GM12878 (cell line): ENCODE measurements around the gene EXOC3L4. TPM values are rescaled to one million over a fixed set of nuclear protein-coding genes. Genes with fewer than 3 reads are reported as not detected.
A peak's percentile ranks its signal among the peaks of the same experiment; 100 is the strongest.

Experiments used
- ATAC-seq: fragments of 200-7000 bp; cut with Tn5 transposase; 3 replicates; pipeline ENCODE4 v1.9.1; 2020; ENCODE audit warnings: mild to moderate bottlenecking, moderate library complexity
- Bru-seq: library from RNA; stranded (reverse); fragments of 400-500 nt; gene quantifications from one replicate; lab custom pipeline; 2021; lab: Mats Ljungman, UMichigan
- BruChase-seq, 2 experiments: library from RNA; stranded (reverse); fragments of 400-500 nt; gene quantifications; one replicate each; lab custom pipeline; 2021; lab: Mats Ljungman, UMichigan
- BruUV-seq: library from RNA; stranded (reverse); fragments of 400-500 nt; replicated peaks from 2 replicates; lab custom pipeline; 2021; lab: Mats Ljungman, UMichigan
- CTCF ChIA-PET: fragments of 300-600 bp; sonication (Branson Sonifier 250); formaldehyde crosslinking; extraction: SDS; loops from one replicate; lab custom pipeline; 2021; ENCODE audit warnings: inconsistent platforms; lab: Yijun Ruan, JAX
- POLR2A ChIA-PET: fragments of 350-600 bp; formaldehyde crosslinking; extraction: SDS; loops from one replicate; lab custom pipeline; 2021; ENCODE audit warnings: inconsistent platforms; lab: Charles Lee
- RAD21 ChIA-PET: fragments of 300-600 bp; sonication (Branson Sonifier 250); formaldehyde crosslinking; loops from one replicate; lab custom pipeline; 2023; ENCODE audit warnings: antibody characterized with exemption; ENCODE audit not compliant: unreplicated experiment; lab: Charles Lee
- SMC1A ChIA-PET: fragments of 300-600 bp; sonication (Branson Sonifier 250); formaldehyde crosslinking; loops from one replicate; lab custom pipeline; 2023; ENCODE audit not compliant: unreplicated experiment, uncharacterized antibody; lab: Charles Lee
- DNase-seq: peaks from one replicate; pipeline ENCODE4 v3.0.0-alpha.2; 2011; ENCODE audit warnings: low read depth, low spot score
- FAIRE-seq: peaks from 3 replicates; lab custom pipeline; 2011; peaks lifted over from hg19 to GRCh38; lab: Jason Lieb, UNC
- H2AFZ ChIP-seq: 2 replicates; pipeline ENCODE4 v1.6.0; 2011; ENCODE audit warnings: low read depth, low read length, control low read depth; ENCODE audit not compliant: control insufficient read depth
- H3K27ac ChIP-seq: 2 replicates; pipeline ENCODE4 v1.5.1; 2011; ENCODE audit warnings: control low read depth; ENCODE audit not compliant: control insufficient read depth, insufficient read depth
- H3K27me3 ChIP-seq, 2 experiments: replicated peaks in 1 of 2; 2 replicates each; pipeline versions ENCODE4 v1.6.0 to v1.6.1; 2011; ENCODE audit warnings: low read length in 1 of 2; ENCODE audit not compliant: control insufficient read depth in 2 of 2, insufficient read depth in 2 of 2
- H3K36me3 ChIP-seq, 2 experiments: 2 replicates each; pipeline ENCODE4 v1.5.1; 2011; ENCODE audit warnings: low read length in 1 of 2; ENCODE audit not compliant: control insufficient read depth in 2 of 2, insufficient read depth in 2 of 2
- H3K4me1 ChIP-seq: 2 replicates; pipeline ENCODE4 v1.6.1; 2011; ENCODE audit warnings: mild to moderate bottlenecking, low read length, moderate library complexity, mixed read lengths; ENCODE audit not compliant: control insufficient read depth, insufficient read depth
- H3K4me2 ChIP-seq: 2 replicates; pipeline ENCODE4 v1.6.0; 2011; ENCODE audit warnings: control low read depth; ENCODE audit not compliant: control insufficient read depth, insufficient read depth
- H3K4me3 ChIP-seq: fragments of 200-600 bp; sonication (generic); 2 replicates; pipeline ENCODE4 v1.5.1; 2016
- H3K79me2 ChIP-seq: 2 replicates; pipeline ENCODE4 v1.6.0; 2011; ENCODE audit warnings: low read length; ENCODE audit not compliant: control insufficient read depth, insufficient read depth
- H3K9ac ChIP-seq: 2 replicates; pipeline ENCODE4 v1.8.0; 2011; ENCODE audit warnings: low read length, control low read depth, mixed read lengths; ENCODE audit not compliant: control insufficient read depth, insufficient read depth
- H3K9me3 ChIP-seq: replicated peaks from 3 replicates; pipeline ENCODE4 v1.5.1; 2011; ENCODE audit warnings: mild to moderate bottlenecking, low read length; ENCODE audit not compliant: control insufficient read depth, insufficient read depth
- H4K20me1 ChIP-seq: 2 replicates; pipeline ENCODE4 v1.6.0; 2011; ENCODE audit not compliant: control insufficient read depth, insufficient read depth
- SMC3 ChIP-seq: IDR thresholded peaks from 2 replicates; pipeline ENCODE4 v1.6.1; 2011; ENCODE audit warnings: low read length, improper control_type of control experiment, borderline replicate concordance
- SPI1 ChIP-seq: IDR thresholded peaks from 2 replicates; pipeline ENCODE4 v1.6.1; 2011; ENCODE audit warnings: low read depth, mild to moderate bottlenecking, low read length, moderate library complexity, borderline replicate concordance; ENCODE audit not compliant: insufficient read depth
- WGBS: methylation state at CpG from one replicate; pipeline ENCODE4 v1.1.6; 2016; ENCODE audit warnings: low lambda C conversion rate; ENCODE audit not compliant: insufficient replicate concordance, insufficient coverage; ENCODE audit errors: missing lambda C conversion rate; 5-methylcytosine and 5-hydroxymethylcytosine counted together
- in situ Hi-C: fragments of 300-500 bp; cut with MboI; formaldehyde crosslinking; loops from 9 replicates; pipeline ENCODE4 v1.14.3; 2018; ENCODE audit warnings: mixed read lengths
- intact Hi-C: fragments of 100-400 bp; cut with micrococcal nuclease; formaldehyde crosslinking; loops from one replicate; pipeline ENCODE4 v1.14.2; 2022; ENCODE audit not compliant: unreplicated experiment
- long read RNA-seq, 2 experiments: library from polyadenylated mRNA; unstranded; transcript quantifications; one replicate each; pipeline ENCODE4 v2.0.0, GENCODE V29; 2019 to 2020
- polyA minus RNA-seq, 3 experiments: library from RNA; depleted of rRNA, polyadenylated mRNA; stranded (reverse); fragments of >200 nt; gene quantifications; 2 replicates each; pipeline ENCODE4 v1.2.3, GENCODE V29; 2011
- polyA plus RNA-seq, 11 experiments: library from polyadenylated mRNA; depleted of rRNA in 4 of 11; unstranded in 6 of 11; stranded (reverse) in 5 of 11; fragments of >200 nt; fragmentation: Nextera tagmentation in 4 of 11; fragmentation: Illumina TruSeq in 1 of 11; extraction: Ambion mirVana in 4 of 11; extraction: Trizol in 1 of 11; gene quantifications; 1 replicate in 1 of 11; 2 replicates in 10 of 11; pipeline versions ENCODE4 v1.2.1 to v1.2.3, GENCODE V29; 2011 to 2016; ENCODE audit warnings: inconsistent platforms in 2 of 11, missing spikeins in 2 of 11, low read depth in 1 of 11
- total RNA-seq, 4 experiments: library from RNA; depleted of rRNA in 3 of 4; stranded (reverse); fragments of >200 nt in 3 of 4; fragmentation: Illumina TruSeq in 1 of 4; extraction: Trizol in 1 of 4; gene quantifications; 2 replicates each; pipeline versions ENCODE4 v1.2.1 to v1.2.3, GENCODE V29; 2013 to 2021

EXOC3L4 gene
- not detected in 2 replicates for total RNA-seq (2013; cell fraction: nucleolus; rRNA removed)
- total RNA-seq (2014; rRNA removed) (not detected in 2 replicates), total RNA-seq (2014; rRNA removed; fragmentation: Illumina TruSeq; extraction: Trizol) (not detected in 2 replicates), total RNA-seq (2021) (not detected in 2 replicates), polyA plus RNA-seq (2011; rRNA removed) (not detected in 2 replicates), polyA plus RNA-seq (2014; fragmentation: Illumina TruSeq; extraction: Trizol) (not detected in 2 replicates), polyA plus RNA-seq (2014; fragmentation: Nextera tagmentation; extraction: Ambion mirVana) (not detected), polyA plus RNA-seq (2014; rRNA removed) (not detected in 2 replicates), polyA plus RNA-seq (2016; fragmentation: Nextera tagmentation; extraction: Ambion mirVana) (not detected), polyA minus RNA-seq (2011; rRNA and poly(A)+ RNA removed) (not detected in 2 replicates), Bru-seq, nascent RNA (percentile 24 among the genes with signal in this experiment), BruChase-seq, experiment 1, labeled RNA remaining after a 6-hour chase (percentile 25 among the genes with signal in this experiment), BruChase-seq, experiment 2, labeled RNA remaining after a 2-hour chase (not detected)
- not detected for polyA plus RNA-seq (2011; ENCODE audit: low read depth)
- polyA plus RNA-seq (2011; cell fraction: cytosol; rRNA removed): not detected in 2 replicates
- 0.15 TPM in 1 of 2 replicates, not detected in the other for polyA plus RNA-seq (2011; cell fraction: nucleus; rRNA removed)
- not detected in 2 replicates for polyA plus RNA-seq (2012)
- polyA minus RNA-seq (2011; cell fraction: cytosol; rRNA and poly(A)+ RNA removed): not detected in 2 replicates
- not detected in 2 replicates for polyA minus RNA-seq (2011; cell fraction: nucleus; rRNA and poly(A)+ RNA removed)
- long read RNA-seq, experiment 1: 0 reads
- long read RNA-seq, experiment 2: 0 reads

GRCh38 chr14:103094406-103095209, at the start of gene EXOC3L4:
EXOC3L4 (plus strand) TSS chr14:103094725; CDS start chr14:103100220, 5,495 bp downstream.
- Histone ChIP-seq H3K79me2 (no peaks in the 10 kb centered on the region), H3K9ac (no peak within 1 kb of the TSS), H3K4me2 (no peak within 1 kb of the TSS; the same call in 1 of the 2 replicates), H3K27me3 (no peaks in the 10 kb centered on the region), H3K4me3 (no peak within 1 kb of the TSS), H3K36me3 (no peaks in the 10 kb centered on the region), H2AFZ (no peak within 1 kb of the TSS), H3K27ac (no peak within 1 kb of the TSS), H4K20me1 (no peaks in the 10 kb centered on the region), H3K9me3 (no peaks in the 10 kb centered on the region), H3K4me1 (peaks cover 13% of the 10 kb centered on the region)
- POLR2A ChIA-PET: no interaction called here
- RAD21 ChIA-PET: interaction anchor here (0.7 to 2.7 kb wide), 2 partner anchors 11 to 12 kb away, joined by 3 to 17 read pairs; no protein-coding TSS in a partner anchor
- WGBS: 58% methylated on average over 23 of the region's 23 CpGs
- no TSS peak for BruUV-seq
- FAIRE-seq: no peak
- in situ Hi-C loops: no loop called here
- TF ChIP-seq SPI1 (peak; percentile 30; the same call in 1 of the 2 replicates), SMC3 (no peak)
- no peak for DNase-seq
- intact Hi-C loops: no loop called here
- ATAC-seq: no peak
- SMC1A ChIA-PET: interaction anchor here (2.0 to 2.4 kb wide), 2 partner anchors 11 to 400 kb away, joined by 8 to 13 read pairs; no protein-coding TSS in a partner anchor
- CTCF ChIA-PET: interaction anchor here (0.8 to 3.2 kb wide), 4 partner anchors 11 to 46 kb away, joined by 3 to 37 read pairs (median 6); no protein-coding TSS in a partner anchor
